KMS-11 (cell line): ENCODE measurements around the gene GPR50.

Experiments used
- H2AFZ ChIP-seq: fragments of 200-600 bp; sonication (generic); 2 replicates; pipeline ENCODE4 v1.6.1; 2016; ENCODE audit warnings: antibody characterized with exemption, mixed run types, low read depth
- H3K27ac ChIP-seq: fragments of 200-600 bp; sonication (generic); 2 replicates; pipeline ENCODE4 v1.6.1; 2016; ENCODE audit warnings: mild to moderate bottlenecking, mixed run types
- H3K27me3 ChIP-seq: fragments of 200-600 bp; sonication (generic); 2 replicates; pipeline ENCODE4 v1.6.1; 2017; ENCODE audit warnings: mild to moderate bottlenecking, low read depth, mixed run types, moderate library complexity; ENCODE audit not compliant: insufficient read depth
- H3K36me3 ChIP-seq: fragments of 200-600 bp; sonication (generic); 2 replicates; pipeline ENCODE4 v1.6.1; 2017; ENCODE audit warnings: mild to moderate bottlenecking, mixed run types; ENCODE audit not compliant: insufficient read depth
- H3K4me1 ChIP-seq: fragments of 200-600 bp; sonication (generic); 2 replicates; pipeline ENCODE4 v1.6.1; 2016; ENCODE audit warnings: mild to moderate bottlenecking, low read depth, mixed run types; ENCODE audit not compliant: poor library complexity, severe bottlenecking
- H3K4me2 ChIP-seq: fragments of 200-600 bp; sonication (generic); 2 replicates; pipeline ENCODE4 v1.7.0; 2016; ENCODE audit warnings: mild to moderate bottlenecking, mixed run types
- H3K4me3 ChIP-seq: fragments of 200-600 bp; sonication (generic); IDR thresholded peaks from 2 replicates; pipeline ENCODE4 v1.6.1; 2017; ENCODE audit warnings: low read depth, low read length, mixed read lengths; ENCODE audit not compliant: insufficient read depth
- H3K79me2 ChIP-seq: fragments of 200-600 bp; sonication (generic); 2 replicates; pipeline ENCODE4 v1.6.1; 2016; ENCODE audit warnings: low read depth, mixed run types; ENCODE audit not compliant: insufficient read depth
- H3K9ac ChIP-seq: fragments of 200-600 bp; sonication (generic); 2 replicates; pipeline ENCODE4 v1.6.1; 2016; ENCODE audit warnings: mild to moderate bottlenecking, mixed run types
- H4K20me1 ChIP-seq: fragments of 200-600 bp; sonication (generic); 2 replicates; pipeline ENCODE4 v1.6.1; 2016; ENCODE audit warnings: mild to moderate bottlenecking, mixed run types; ENCODE audit not compliant: insufficient read depth
- TF ChIP-seq, protein P1 (sequence below): fragments of 200-600 bp; sonication (generic); conservative IDR thresholded peaks from 2 replicates; pipeline ENCODE4 v1.6.1; 2017; ENCODE audit warnings: low read depth, mild to moderate bottlenecking, antibody characterized with exemption, low read length, moderate library complexity, mixed read lengths

The GPR50 gene

GRCh38 chrX:151178746-151179145, 2.4 kb downstream of the GPR50 start:
- Histone ChIP-seq H3K4me2 (no peak overlapping the region), H3K79me2 (no peaks in the 10 kb centered on the region), H3K4me1 (no peaks in the 10 kb centered on the region), H3K27ac (no peak overlapping the region), H3K9ac (no peak overlapping the region), H3K4me3 (no peak overlapping the region), H3K36me3 (no peaks in the 10 kb centered on the region), H2AFZ (no peak overlapping the region), H3K27me3 (no peaks in the 10 kb centered on the region), H4K20me1 (no peaks in the 10 kb centered on the region)
- TF ChIP-seq, protein P1, sequence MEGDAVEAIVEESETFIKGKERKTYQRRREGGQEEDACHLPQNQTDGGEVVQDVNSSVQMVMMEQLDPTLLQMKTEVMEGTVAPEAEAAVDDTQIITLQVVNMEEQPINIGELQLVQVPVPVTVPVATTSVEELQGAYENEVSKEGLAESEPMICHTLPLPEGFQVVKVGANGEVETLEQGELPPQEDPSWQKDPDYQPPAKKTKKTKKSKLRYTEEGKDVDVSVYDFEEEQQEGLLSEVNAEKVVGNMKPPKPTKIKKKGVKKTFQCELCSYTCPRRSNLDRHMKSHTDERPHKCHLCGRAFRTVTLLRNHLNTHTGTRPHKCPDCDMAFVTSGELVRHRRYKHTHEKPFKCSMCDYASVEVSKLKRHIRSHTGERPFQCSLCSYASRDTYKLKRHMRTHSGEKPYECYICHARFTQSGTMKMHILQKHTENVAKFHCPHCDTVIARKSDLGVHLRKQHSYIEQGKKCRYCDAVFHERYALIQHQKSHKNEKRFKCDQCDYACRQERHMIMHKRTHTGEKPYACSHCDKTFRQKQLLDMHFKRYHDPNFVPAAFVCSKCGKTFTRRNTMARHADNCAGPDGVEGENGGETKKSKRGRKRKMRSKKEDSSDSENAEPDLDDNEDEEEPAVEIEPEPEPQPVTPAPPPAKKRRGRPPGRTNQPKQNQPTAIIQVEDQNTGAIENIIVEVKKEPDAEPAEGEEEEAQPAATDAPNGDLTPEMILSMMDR = no peak

GRCh38 chrX:151180400-151180799, 4.0 kb downstream of the GPR50 start:
- TF ChIP-seq, protein P1 = no peak
- no peak overlapping the region for H3K4me3 ChIP-seq

DNA sequence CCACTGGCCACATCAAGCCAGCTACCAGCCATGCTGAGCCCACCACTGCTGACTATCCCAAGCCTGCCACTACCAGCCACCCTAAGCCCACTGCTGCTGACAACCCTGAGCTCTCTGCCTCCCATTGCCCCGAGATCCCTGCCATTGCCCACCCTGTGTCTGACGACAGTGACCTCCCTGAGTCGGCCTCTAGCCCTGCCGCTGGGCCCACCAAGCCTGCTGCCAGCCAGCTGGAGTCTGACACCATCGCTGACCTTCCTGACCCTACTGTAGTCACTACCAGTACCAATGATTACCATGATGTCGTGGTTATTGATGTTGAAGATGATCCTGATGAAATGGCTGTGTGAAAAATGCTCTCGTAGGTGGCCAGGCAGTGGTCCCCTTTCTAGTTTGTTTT, 4.7 kb downstream of the GPR50 start:
- Histone ChIP-seq H3K27me3 (no peaks in the 10 kb centered on the region), H3K4me2 (no peak overlapping the region), H2AFZ (no peak overlapping the region), H3K4me1 (no peaks in the 10 kb centered on the region), H3K4me3 (no peak overlapping the region), H3K79me2 (no peaks in the 10 kb centered on the region), H3K9ac (no peak overlapping the region), H3K36me3 (no peaks in the 10 kb centered on the region), H3K27ac (no peak overlapping the region), H4K20me1 (no peaks in the 10 kb centered on the region)
- TF ChIP-seq, protein P1 = no peak

More at GRCh38 chrX:151180400-151180799, 4.0 kb downstream of the GPR50 start:
- Histone ChIP-seq H3K79me2 (no peaks in the 10 kb centered on the region), H3K4me1 (no peaks in the 10 kb centered on the region), H3K27me3 (no peaks in the 10 kb centered on the region), H3K9ac (no peak overlapping the region), H3K4me2 (no peak overlapping the region), H4K20me1 (no peaks in the 10 kb centered on the region), H2AFZ (no peak overlapping the region), H3K36me3 (no peaks in the 10 kb centered on the region), H3K27ac (no peak overlapping the region)

DNA sequence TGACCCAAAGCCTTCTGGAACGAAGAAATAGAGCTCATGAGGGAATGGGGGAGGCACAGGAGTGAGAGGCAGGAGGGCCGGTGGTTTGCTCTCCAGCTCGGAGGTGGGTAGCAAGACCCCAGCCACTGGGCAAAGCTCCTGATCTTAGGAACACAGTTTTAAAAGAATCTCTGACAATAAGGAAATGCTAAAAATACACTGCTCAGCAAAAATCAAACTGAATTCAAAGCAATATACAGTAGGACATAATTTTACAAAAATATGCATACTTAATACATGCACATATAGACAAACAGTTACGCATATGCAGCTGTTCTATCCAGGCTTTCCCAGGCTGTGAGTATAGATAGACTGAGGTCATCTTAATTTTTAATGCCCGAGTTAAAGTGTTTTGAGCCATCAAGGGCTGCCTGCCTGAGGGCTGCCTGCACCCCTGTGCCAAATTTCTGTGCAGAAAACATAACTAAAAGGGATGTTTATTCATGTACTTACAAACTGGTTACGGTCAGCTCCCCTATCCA, 6.9 kb downstream of the GPR50 start:
- H3K36me3 ChIP-seq = no peaks in the 10 kb centered on the region
- no peak overlapping the region for H3K4me3 ChIP-seq
- no peak overlapping the region for H3K27ac ChIP-seq
- no peak overlapping the region for H3K4me2 ChIP-seq
- H3K79me2 ChIP-seq = no peaks in the 10 kb centered on the region
- no peaks in the 10 kb centered on the region for H4K20me1 ChIP-seq
- H3K27me3 ChIP-seq = no peaks in the 10 kb centered on the region
- TF ChIP-seq, protein P1 = no peak
- H2AFZ ChIP-seq = no peak overlapping the region
- H3K9ac ChIP-seq = no peak overlapping the region
- no peaks in the 10 kb centered on the region for H3K4me1 ChIP-seq
